GM18873 (cell line): ENCODE data around the gene IL22RA2.

Source experiments
- ATAC-seq: cut with Tn5 transposase; IDR thresholded peaks from one replicate; pipeline ENCODE4 v1.9.1; 2021; ENCODE audit warnings: mild to moderate bottlenecking, moderate library complexity, moderate number of reproducible peaks; ENCODE audit not compliant: unreplicated experiment, low FRiP score

Gene IL22RA2

GRCh38 chr6:137197684-137198645 lies 24.5 kb upstream of the IL22RA2 start:
- no peak for ATAC-seq

DNA sequence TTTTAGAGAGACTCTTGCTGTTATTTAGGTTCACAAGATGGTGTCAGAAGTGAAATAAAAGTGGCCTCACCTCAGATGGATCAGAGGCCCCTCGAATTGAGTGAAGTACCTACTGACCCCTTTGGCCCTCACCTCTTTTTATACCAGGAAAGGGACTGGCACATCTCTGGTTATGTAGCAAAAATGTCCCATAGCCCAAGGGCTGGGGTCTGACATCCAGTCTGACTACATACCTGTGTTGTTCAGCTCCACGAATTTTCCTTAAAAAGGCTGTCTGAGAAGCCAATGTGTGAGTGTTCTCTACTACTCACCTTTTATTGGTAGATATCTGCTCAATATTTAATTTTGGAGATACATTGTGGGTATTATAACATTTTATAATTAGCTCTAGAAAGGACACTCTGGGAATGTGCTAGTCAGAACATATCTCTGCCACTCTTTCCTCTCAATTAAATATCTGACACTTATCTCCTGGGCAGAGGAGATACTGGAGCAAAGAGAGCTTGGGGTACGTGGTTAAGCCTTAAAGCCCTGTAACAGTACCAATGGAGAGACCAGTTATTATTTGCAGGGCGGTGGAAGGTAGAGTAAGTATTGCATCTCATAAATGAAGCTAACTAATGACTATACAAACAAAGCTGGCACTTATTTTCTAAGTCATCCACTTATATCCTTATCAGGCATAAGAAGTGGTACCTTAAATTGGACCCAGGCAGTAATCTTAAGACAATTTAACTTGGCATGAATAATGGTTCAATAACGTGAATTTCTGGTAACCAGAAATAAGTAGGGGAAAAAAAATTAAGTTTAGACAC lies 20.0 kb upstream of the IL22RA2 start:
- ATAC-seq = no peak

- ATAC-seq = no peak
Measured at GRCh38 chr6:137192821-137193220, 19.4 kb upstream of the IL22RA2 start.

DNA sequence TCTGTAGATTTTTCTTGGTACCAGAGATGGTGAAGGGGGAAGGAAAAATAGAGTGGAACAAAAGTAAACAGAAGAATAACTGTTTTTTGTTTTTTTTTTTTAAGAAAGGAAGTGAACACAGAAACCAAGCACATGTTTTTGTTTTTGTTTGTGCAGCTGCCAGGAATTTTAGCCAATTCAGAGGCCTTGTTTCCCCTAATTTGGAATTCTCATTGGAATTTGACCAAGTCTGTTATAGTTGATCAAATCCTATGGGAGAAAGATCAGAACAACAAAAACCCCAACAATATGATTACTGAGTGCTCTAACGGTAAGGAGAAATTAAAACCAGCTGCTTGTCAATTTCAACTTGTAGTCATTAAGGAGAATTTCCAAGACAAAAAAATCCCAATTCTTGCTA lies 18.2 kb upstream of the IL22RA2 start:
- no peak for ATAC-seq

GRCh38 chr6:137191236-137191635 lies 17.8 kb upstream of the IL22RA2 start:
- ATAC-seq = no peak

DNA sequence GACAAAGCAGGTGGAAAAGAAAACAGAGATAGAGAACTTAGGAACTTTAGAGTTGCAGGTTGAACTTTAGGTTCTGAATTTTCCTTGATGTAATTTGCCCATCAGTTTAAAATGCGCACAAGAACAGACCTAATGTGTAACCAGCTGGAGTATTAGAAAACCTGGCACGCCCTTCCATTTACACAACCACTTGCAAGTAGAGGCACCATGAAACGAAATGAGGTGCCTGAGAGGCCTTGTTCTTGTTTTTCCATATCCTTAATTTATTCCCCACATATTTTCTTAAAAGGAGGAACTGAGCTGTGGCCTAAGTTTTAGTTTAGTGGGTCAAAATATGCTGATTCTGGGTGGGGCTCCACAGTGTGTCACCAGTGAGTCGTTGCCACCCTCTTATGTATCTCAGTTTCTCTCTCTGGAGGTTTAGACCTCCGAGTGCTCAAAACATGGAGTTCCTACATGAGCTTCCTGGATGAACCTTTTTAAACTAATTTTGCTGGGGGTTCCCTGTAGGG lies 17.2 kb upstream of the IL22RA2 start:
- no peak for ATAC-seq

- no peak for ATAC-seq
Measured at GRCh38 chr6:137188855-137189254, 15.4 kb upstream of the IL22RA2 start.

DNA sequence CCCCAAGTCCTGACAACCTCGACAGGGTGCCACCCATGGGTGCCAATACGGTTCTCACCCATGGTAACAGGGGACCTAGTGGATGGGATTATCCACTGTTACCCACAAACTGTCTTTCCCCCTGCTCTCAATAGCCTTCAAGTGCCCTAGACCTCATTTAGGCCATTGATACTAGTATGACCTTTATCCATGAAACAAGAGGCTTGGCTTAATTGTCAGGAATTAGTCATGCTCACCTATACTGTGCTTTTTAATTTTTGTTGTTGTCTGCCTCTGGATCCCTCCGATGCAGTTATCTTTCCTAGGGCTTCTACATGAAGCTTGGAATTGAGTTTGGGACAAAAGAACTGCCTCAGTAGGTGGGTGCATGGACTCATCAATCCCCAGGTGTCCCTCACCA lies 11.8 kb upstream of the IL22RA2 start:
- ATAC-seq = no peak

- ATAC-seq = no peak
Measured at GRCh38 chr6:137182654-137183073, 9.2 kb upstream of the IL22RA2 start.

- ATAC-seq = no peak
Measured at GRCh38 chr6:137181891-137182653, 8.6 kb upstream of the IL22RA2 start.

DNA sequence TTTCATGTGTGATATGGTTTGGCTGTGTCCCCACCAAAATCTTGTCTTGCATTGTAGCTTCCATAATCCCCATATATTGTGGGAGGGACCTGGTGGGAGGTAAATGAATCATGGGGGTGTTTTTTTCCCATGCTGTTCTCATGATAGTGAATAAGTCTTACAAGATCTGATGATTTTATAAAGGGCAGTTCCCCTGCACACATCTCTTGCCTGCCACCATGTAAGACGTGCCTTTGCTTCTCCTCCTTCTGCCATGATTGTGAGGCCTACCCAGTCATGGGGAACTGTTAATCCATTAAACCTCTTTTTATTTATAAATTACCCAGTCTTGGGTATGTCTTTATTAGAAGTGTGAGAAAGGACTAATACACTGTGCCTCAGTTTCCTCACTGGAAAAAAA lies 4.2 kb upstream of the IL22RA2 start:
- ATAC-seq = no peak

DNA sequence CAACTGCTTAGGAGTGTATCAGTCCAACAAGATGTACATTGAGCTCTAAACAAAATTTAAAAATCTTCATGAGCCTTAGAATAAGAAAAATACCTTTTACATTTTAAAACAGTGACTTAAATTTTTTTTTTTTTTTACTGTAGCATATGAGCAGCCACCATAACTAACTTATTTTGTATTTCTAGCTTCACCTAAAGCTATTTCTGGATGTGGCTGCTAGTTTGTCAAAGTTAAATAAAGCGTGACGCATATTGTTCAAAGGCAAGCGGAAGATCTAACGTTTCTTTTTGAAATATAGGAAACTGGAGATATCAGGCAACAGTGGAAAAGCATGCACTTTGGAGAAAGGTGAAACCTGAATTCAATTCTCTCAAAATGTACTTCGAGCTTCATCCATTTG lies 3.3 kb upstream of the IL22RA2 start:
- no peak for ATAC-seq

GRCh38 chr6:137175868-137176245 lies 2.4 kb upstream of the IL22RA2 start:
- no peak for ATAC-seq

- ATAC-seq = no peak
Measured at GRCh38 chr6:137175157-137175867, 1.9 kb upstream of the IL22RA2 start.

DNA sequence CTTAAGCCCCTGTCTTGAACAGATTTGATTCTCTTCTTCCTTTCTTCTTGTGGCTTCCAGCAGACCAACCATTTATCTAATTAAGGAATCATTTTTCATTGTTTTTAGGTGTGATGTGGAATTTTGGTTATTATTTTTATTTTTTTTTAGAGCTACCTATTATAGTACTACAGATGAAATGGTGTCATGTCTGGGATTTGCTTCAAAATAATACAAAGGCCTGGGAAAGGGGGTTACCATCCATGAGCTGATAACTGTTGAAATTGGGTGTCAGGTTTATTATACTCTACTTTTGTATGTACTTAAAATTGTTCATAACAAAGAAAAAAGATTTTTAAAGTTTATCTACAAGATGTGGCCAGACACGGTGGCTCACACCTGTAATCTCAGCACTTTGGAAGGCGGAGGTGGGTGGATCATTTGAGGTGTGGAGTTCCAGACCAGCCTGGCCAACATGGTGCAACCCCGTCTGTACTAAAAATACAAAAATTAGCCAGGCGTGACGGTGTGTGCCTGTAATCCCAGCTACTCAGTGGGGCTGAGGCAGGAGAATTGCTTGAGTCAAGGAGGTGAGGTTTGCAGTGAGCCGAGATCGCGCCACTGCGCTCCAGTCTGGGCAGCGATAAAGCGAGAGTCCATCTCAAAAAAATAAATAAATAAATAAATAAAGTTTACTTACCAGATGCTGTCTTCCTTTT lies 561 bp downstream of the IL22RA2 start:
- no peak for ATAC-seq

- ATAC-seq = no peak
Measured at GRCh38 chr6:137171824-137172733, 1.4 kb downstream of the IL22RA2 start.

DNA sequence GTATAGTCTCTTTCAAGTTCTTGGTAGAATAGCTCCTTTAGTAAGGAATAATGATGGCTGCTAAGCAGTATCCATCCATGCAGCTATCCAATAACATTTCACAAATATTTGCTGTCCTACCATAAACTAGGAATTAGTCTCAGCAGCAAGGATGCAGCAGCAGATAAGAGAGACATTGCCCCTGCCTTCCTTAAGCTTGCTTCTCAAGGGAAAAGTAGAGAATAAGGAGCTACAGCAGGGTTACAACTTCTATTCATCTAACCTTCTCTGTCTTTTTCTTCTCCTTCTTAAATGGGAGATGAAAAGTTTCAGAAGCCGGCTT lies 2.4 kb downstream of the IL22RA2 start:
- no peak for ATAC-seq

DNA sequence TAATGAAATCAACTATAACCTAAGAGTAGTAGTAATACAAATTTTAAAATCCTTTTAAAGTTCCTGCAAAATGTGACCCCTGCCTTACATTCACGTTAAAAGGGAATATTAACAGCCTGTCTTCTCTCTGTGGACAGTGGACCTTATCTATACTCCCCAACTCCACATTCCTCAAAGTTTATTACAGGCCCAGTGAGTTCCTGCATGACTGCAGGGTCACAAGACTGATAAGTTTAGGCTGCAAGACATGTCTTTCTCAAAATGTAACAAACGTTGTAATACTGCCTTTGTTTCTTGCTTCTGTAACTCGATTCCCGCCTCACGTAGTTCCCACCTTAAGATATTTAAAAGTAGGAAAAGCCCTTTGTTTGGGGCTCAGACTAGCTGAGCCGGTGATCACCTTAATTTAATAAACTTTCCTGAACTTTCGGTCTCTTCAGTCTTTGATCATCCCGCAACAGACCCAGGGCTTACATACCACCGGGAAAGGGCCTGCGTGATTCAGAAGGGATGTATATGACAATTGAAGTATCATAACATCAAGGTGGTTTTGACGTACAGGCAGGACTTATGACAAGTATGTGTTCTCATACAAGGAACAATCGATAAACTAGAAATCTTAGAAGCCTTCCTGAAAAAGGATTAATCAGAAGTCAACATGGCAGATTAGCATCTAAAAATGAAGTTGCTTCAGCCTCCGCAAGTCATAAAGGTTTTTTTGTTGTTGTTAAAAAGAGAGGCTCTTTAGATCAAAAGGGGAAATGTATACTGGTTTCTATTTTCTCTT lies 3.0 kb downstream of the IL22RA2 start:
- ATAC-seq = no peak
